Posterior vena cava (tissue), 2 donors: ENCODE data around the gene NSMF. TPM values are rescaled to one million over a fixed set of nuclear protein-coding genes. Genes with fewer than 3 reads are reported as not detected.
"Not testable (repeated sequence)": the region's sequence is repeated elsewhere in the genome, so short reads cannot be mapped to it uniquely, and the experiment has no call there.

Experiments
- DNase-seq: peaks from one replicate; pipeline ENCODE4 v3.0.0-alpha.2; 2020; ENCODE audit warnings: low spot score
- intact Hi-C, 2 donors: fragments of 100-400 bp; cut with DNase I; formaldehyde crosslinking; loops; one replicate each; pipeline versions ENCODE4 v1.14.1 to v1.14.2; 2022 to 2023
- total RNA-seq, 2 donors: library from RNA; stranded (reverse); fragmentation: NEBNext Ultra II Directional; extraction: Animal tissue kit (Norgen Biotek cat#: 25700); gene quantifications; one replicate each; pipeline ENCODE4 v1.2.1, GENCODE V29; 2021
- donor health status: DM: yes; HTN: yes; CAD: no.
- donor health status: DM: yes; HTN: yes; CAD: no.

The NSMF gene
- total RNA-seq, 2 donors from 2014 or later, result 47.6 to 55.5 TPM

DNA sequence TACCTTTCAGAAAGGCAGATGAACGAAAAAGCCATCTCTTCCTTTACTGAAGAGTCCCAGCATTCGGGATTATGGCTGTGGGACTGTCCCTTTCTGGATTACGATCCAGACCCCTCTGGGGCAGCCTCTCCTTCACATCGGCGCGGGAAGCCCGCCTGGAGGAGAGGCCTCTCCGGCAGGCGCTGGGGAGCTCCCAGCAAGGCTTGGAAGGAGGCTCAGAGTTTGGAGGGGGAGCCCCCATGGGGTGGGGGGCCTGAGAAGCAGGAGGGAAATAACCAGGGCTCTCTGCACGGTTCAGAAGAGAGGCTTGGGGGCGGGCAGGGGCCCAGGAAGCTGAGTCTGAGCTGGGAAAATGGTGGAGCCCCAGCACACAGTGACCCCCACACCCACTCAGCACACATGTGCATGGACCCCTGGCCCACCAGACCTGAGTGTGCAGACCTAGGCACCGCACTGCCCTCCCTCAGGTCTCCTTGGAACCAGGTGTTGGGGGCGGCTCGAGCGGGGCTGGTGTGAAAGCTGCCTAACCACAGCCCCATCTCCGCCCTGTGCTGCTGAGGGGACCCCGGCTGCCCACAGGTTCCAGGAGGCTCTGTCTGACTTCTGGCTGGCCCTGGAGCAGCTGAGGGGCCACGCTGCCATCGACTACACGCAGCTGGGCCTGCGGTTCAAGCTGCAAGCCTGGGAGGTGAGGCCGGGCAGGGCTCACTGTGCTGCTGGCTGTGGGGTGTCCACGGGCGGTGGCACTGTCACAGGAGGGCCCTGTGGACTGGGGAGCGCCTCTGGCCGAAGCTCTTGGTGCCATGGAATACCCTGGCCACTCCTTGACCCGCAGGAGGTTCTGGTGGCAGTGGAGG is 31.5 kb downstream of the NSMF start:
- peak; percentile 78 for DNase-seq
- intact Hi-C loops, result loop anchor here in 1 of 2 donors (10.0 kb wide), 1 partner anchor 97 kb away; no protein-coding TSS in a partner anchor

DNA sequence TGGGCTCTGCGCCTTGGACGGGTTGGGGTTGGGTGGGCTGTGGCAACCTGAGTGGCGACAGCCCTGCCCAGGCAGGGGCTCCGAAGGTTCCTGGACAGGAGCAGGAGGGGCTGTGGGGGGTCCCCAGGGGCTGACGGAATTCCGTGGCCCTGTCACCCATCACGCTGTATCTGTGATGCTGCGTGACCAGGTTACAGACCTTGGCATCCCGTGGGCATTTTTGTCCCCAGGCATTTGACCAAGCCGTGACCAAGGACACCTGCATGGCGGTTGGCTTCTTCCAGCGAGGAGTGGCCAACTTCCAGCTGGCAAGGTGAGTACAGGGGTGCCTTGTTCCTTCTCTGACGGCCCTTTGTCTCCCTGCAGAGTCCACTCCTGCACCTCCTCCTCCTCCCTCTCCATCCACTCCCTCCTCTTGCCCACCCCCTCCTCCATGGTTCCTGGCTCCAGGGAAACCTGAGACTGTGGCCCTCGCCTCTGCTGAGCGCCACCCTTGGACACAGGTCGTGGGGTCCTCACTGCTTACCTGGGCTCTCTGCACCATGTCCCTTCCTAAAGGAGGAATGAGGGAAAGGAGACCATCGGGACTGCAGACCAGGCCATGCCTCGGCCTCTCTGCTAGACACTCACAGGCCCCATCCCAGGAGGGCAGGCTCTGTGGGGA is 33.0 kb downstream of the NSMF start:
- DNase-seq, result peak; percentile 62
- intact Hi-C loops, result loop anchor here in 1 of 2 donors (10.0 kb wide), 1 partner anchor 99 kb away; no protein-coding TSS in a partner anchor

DNA sequence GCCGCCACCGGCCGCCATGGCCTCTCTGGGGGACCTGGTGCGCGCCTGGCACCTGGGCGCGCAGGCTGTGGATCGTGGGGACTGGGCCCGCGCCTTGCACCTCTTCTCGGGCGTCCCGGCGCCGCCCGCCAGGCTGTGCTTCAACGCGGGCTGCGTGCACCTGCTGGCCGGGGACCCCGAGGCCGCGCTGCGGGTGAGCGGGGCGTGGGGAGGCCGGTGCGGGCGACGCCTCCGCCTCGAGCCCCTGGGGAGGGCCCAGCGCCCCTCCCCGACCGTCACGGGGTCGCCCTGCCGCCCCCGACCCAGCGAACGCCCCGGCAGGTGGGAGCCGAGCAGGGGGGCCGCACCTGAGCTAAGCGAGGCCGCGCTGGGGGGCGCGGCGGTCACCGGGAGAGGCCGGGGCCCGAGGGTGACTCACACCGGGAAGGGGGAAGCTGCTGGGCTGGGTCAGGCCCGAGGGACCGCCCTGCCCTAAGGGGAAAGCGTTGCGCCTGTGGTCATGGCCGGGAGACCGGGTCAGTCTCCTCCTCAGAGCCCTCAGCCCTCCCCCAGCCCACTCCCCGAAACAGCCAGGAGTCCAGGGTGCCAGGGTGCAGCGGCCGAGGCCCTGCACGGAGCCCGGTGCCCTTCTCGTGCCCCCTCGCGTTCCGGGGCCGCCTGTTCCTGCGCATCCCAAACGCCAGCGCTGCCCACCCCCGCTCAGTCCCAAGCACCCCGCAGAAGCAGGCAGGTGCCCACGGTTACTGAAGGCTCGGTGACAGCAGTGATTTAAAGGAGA is 35.4 kb downstream of the NSMF start:
- peak; percentile 85 for DNase-seq
- intact Hi-C loops, result loop anchor here in 1 of 2 donors (10.0 kb wide), 1 partner anchor 101 kb away; no protein-coding TSS in a partner anchor

DNA sequence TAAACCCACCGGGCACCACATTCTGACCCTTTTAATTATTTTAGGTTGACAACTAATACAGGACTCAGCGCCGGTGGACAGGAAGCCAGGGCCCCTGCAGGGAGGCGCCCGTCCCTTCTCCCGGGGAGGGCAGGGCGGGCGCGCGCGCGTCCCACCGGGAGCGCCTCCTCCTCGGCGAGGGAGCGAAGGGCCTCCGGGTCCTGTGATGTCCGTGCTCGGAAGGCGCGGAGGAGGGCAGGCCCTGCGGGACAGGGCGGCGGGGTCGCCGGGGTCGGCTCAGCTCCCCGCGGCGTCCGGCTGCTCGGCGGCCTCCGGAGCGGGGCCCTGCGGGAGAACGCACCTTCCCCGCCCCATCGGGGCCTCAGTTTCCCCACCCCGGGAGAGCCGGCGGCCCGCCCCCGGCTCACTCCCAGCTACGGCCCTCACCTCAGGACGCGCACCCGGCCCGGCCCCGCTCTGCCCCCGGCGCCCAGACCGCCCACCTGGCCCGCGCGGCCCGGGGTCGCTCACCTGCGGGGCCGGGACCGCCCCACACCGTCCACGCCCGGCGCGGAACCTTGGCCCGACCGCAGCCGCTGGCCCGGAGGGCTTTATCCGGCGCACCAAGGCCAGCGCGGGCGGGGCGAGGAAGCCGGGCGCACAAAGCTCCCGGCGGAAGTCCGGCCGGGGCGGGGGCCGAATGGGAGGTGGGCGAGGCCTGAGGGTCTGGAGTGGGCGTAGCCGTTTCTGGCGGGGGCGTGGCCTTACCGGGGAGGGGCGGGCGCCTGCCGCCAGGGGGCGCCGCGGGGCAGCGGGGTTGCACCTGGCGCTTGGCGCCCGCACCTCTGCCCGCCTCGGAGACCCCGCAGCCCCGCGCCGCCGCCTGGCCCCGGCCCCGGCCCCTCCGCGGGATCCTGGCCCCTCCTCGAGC is 36.3 kb downstream of the NSMF start, which contains the start of the genes EXD3 and NOXA1:
Gene EXD3 (minus strand): TSS at position 559 of the 910 bp plus-strand sequence. CDS start 27,805 bp downstream, outside the sequence.
Gene NOXA1 (plus strand): TSS at position 790 of the 910 bp plus-strand sequence. CDS start 137 bp downstream, outside the sequence.
- intact Hi-C loops, result loop anchor here in 1 of 2 donors (10.0 kb wide), 1 partner anchor 102 kb away; no protein-coding TSS in a partner anchor
- DNase-seq, result peak; percentile 98

DNA sequence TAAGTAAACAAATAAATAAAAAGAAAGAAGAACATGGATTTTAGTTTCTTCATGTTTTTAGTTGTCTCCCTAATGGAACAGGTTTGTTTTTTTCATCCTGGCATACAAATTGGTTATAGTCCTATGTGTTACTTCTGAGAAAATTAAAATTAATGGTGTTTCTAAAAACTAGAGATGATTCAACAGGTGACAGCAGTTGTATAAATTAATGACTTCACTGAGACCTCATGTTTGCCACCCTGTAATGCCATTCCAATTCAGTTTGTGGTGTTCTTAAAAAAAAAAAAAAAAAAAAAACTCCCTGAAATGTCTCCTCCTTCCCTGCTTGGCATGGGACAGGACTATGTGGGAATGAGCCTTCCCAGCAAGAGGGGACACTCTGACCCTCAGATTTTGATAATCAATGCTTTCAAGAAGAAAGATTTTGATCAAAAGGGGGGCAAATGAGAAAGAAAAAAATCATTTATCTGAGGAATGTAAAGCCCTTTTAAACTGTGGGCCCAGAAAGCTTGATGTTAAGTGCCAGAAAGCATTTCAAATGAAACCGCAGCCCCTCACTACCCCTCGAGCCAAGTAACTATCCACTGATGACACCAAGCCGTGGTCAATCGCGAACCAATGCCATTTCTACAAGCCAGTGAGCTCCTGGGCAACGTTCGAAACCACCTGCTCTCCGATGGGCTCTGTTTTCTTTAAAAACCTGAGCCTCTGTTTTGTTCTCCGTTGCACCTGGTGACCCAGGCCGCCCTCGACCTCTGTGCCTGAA is 37.1 kb downstream of the NSMF start:
- no peak for DNase-seq
- intact Hi-C loops, result loop anchor here in 1 of 2 donors (10.0 kb wide), 1 partner anchor 103 kb away; no protein-coding TSS in a partner anchor

DNA sequence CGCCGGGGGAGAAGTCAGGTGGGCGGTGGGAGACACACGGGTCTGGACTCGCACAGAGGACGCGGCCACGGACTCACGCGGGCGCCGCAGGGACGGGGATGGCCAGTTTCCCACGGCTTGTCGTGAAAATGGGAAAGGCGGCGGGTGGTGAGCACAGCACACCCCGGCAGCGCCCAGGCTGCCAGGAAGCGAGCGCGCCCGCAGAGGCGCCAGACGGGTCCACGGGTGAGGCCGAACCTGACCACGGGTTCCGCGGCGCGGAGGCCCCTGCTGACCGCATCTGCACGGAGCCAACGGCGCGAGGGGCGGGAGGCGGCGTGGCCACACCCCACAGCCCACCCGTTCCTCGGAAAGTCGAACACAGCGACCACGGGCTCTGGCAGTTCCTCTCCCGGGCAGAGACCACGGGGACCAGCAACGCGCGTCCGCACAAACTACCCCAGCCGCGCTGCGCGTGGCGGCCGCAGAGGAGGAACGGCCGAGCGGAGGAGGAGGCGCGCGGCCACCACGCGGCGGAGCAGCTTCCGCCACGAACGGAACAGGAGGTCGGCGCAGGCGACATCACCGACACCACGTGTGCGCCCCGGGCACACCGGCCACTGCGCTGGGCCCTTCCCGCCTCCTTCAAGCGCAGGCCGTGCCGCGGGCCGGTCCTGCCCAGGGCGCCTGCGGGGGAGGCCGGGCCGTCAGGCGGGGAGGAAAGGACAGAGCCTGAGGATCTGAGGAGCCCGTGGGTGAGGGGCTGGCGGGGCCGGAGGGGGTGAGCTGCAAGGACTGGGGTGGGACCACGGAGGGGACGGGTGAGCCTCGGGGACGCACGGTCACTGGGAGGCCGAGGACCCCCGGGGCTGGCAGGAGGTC is 41.7 kb downstream of the NSMF start:
- DNase-seq, result peak; percentile 79
- intact Hi-C loops, result loop anchor here in 1 of 2 donors (10.0 kb wide), 1 partner anchor 963 kb away; no protein-coding TSS in a partner anchor

DNA sequence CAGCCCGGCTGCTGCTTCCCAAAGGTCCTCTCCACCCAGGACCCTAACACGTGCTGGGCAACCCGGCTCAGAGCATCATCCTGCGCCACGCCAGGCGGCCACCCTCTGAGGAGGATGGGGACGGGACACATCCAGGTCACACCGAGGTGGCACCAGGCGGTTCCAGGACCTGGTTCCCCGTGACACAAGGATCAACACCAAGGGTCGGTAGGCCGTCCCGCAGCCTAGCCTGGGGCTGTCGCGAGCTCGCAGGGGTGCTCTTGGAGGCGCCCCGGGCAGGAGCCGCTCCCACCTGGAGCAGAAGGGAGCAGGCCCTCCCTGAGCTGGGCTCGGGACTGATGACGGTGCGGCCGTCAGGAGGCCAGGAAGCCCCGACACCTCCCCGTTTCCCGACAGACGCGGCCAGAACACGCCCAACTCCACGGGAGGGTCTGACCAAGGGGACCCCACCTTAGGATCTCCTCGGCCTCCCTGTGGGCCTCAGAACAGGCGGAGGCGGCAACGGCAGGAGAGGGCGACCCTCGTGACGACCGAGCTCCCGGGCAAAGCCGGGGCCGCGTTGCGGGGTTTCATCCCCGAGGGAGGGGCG is 42.5 kb downstream of the NSMF start:
- DNase-seq, result no peak

DNA sequence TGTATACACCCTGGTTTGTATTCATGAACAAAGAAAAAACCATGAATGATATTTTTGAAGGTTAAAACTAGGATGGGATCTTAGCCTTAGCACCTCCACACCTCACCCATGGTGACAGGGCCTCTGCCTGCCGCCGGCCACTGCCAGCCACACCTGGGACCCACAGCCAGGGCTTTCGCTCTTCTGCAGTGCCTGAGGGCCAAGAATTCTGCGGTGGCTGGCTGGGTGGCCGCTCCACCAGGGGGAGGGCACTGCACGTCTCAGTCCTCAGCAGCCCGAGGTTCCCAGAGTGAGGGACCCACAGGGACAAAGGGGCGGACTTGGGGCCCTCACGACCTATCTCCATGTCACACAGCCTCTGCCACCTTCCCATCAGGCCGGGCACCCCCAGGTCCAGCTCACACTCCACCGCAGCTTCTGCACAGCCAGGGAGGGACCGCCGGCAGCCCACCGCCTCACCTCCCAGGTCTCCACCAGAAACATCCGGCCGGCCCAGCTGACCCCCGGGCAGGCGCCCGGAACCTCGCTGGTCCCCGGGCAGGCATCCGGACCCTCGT is 43.0 kb downstream of the NSMF start:
- intact Hi-C loops, result loop anchor here in 1 of 2 donors (10.0 kb wide), 1 partner anchor 961 kb away; no protein-coding TSS in a partner anchor
- DNase-seq, result peak; percentile 70

More for the DNA sequence above, 42.5 kb downstream of the NSMF start:
- intact Hi-C loops, result loop anchor here in 1 of 2 donors (10.0 kb wide), 1 partner anchor 962 kb away; no protein-coding TSS in a partner anchor

DNA sequence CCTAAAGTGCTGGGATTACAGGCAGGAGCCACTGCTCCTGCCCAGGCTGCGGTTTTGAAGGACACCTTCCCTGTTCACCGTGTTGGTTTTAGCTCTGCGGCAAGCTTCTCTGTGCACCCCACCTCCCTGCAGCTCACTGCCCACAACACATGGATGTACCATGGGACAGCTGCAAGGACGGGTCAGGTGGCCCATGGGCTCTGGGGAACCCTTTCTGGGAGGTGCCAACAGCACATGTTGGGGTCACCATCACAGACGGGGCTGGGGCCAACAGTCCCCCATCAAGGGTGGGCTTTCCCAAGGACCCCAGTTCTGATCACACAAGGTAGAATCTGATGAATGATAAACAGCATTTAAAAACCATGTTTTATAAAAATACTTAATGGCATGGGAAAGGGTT is 43.7 kb downstream of the NSMF start:
- intact Hi-C loops, result loop anchor here in 1 of 2 donors (10.0 kb wide), 1 partner anchor 961 kb away; no protein-coding TSS in a partner anchor
- DNase-seq, result no peak

DNA sequence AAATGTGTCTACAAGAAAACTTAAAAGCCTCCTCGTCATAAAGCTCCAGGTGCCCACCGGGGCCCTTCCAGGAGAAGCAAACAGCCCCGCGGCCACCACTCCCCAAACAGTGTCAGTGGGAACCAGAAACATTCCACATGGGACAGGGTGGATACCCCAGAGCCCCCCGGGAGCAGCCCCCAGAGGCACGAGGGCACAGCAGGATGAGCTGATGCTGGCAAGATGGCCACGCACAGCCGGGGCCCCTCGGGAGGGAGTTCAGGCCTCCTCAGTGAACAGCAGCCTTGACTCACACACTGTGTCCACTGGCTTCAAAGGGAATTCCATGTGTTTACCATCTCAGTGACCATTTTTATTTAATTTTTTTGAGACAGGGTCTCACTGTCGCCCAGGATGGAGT is 46.7 kb downstream of the NSMF start:
- no peak for DNase-seq
- intact Hi-C loops, result loop anchor here in 1 of 2 donors (10.0 kb wide), 1 partner anchor 958 kb away; no protein-coding TSS in a partner anchor

DNA sequence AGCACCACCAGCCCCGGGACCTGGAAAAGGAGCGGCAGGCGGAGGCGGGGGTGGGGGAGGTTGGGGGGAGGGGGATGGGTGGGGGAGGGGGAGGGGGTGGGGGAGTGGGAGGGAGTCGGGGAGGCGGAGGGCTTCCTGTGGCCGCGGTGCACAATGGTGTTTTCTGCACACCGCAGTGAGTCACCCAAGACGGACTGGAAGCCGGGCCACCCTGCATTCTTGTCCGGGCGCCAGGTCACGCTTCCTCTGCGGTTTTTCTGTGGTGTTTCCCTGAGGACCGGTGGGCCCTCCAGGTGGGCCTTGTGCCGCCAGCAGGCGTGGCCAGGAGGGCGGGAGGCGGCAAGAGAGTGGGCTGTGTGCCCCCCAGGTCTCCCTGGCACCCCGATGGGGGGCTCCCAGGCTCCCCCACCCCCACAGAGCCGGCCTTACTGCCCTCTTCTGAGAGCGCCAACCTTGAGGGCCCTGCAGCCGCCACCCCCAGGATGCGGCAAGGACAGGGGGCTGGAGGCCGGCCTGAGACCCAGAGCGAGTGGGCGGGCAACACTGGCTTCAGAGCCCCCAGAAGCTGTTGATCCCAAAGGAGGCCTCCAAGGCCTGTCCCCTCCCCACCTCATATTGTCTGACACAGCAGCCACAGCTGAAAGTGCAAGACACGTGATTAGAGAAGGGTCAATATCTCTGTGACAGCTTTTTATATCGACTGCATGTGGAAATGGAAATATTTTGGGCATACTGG is 47.3 kb downstream of the NSMF start:
- DNase-seq, result peak; percentile 91

DNA sequence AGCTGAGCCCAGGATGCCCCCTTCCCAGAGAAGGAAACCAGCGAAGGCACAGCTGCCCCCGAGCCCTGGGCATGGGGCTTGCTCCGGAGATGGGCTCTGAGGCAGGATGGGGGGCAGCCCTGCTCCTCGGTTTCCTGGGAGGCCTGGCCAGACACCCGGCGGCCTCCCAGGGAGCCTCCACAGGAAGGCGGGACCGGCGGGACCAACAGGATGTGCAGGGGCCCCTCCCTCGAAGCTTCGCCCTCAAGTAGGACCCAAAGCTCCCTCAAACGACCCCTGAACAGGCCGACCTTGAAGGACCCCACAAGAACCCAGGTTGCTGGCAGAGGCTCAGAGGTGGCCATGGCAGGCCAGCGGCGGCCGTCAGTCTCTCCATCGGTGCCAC is 47.9 kb downstream of the NSMF start:
- intact Hi-C loops, result loop anchor here in 1 of 2 donors (10.0 kb wide), 1 partner anchor 956 kb away; no protein-coding TSS in a partner anchor
- DNase-seq, result no peak

More for the DNA sequence above, 47.3 kb downstream of the NSMF start:
- intact Hi-C loops, result loop anchor here in 1 of 2 donors (10.0 kb wide), 1 partner anchor 957 kb away; no protein-coding TSS in a partner anchor

DNA sequence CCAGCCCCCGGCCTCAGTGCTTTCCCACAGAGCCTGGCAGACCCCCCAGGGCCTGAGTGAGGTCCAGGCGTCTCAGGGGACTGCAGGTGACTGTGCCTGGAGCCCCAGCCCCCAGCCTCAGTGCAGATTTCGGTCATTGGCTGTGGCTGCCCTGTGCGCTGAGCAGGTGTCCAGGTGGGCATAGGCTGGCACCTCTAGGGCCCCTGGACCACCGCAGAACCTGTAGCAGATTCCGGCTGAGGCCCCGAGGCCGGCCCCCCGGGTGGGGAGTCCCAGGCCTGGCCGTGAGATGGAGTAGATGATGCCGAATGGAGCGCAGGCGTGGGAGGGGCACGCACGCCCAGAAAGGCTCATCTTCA is 48.3 kb downstream of the NSMF start:
- intact Hi-C loops, result loop anchor here in 1 of 2 donors (10.0 kb wide), 1 partner anchor 956 kb away; no protein-coding TSS in a partner anchor
- DNase-seq, result no peak

DNA sequence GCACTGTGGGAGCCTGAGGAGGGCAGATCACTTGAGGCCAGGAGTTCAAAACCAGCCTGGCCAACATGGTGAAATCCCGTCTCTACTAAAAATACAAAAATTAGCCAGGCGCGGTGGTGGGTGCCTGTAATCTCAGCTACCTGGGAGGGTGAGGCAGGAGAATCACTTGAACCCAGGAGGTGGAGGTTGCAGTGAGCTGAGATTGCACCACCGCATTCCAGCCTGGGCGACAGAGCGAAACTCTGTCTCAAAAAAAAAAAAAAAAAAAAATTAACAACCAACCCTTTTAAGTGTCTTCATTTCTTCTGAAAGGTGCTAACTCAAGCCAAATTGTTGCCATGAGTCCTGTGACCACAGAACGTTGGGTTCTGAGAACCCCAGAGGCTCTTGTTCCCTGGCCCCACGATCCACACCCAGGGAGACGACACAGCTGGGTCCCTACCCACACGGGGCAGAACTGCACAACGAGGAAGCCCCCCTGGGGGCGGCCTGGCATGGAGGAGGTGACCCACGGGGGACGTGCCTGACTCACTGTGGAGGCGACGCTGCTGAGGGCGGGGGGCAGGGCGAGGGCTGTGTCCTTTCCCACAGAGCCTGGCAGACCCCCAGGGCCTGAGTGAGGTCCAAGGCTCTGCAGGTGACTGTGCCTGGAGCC is 48.8 kb downstream of the NSMF start:
- DNase-seq, result not testable (repeated sequence)

More for the DNA sequence above, 48.8 kb downstream of the NSMF start:
- intact Hi-C loops, result loop anchor here in 1 of 2 donors (10.0 kb wide), 1 partner anchor 956 kb away; no protein-coding TSS in a partner anchor
